Measurements from ENCODE around the gene CAGE1.
A peak's percentile ranks its signal among the peaks of the same experiment; 100 is the strongest.
"Not testable (repeated sequence)": the region's sequence is repeated elsewhere in the genome, so short reads cannot be mapped to it uniquely, and the experiment has no call there.

Gene CAGE1

DNA sequence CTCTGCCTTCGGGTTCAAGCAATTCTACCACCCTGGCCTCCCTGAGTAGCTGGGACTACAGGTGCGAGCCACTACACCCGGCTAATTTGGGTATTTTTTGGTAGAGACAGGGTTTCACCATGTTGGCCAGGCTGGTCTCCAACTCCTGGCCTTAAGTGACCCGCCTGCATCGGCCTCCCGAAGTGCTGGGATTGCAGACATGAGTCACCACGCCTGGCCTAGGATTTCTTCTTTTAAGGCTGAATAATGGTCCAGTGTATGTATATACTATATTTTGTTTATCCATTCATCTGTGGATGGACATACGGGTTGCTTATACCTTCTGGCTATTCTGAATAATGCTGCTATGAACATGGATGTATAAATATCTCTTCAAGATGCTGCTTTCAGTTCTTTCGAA, 17.2 kb upstream of the CAGE1 start:
- no peak for DNase-seq

DNA sequence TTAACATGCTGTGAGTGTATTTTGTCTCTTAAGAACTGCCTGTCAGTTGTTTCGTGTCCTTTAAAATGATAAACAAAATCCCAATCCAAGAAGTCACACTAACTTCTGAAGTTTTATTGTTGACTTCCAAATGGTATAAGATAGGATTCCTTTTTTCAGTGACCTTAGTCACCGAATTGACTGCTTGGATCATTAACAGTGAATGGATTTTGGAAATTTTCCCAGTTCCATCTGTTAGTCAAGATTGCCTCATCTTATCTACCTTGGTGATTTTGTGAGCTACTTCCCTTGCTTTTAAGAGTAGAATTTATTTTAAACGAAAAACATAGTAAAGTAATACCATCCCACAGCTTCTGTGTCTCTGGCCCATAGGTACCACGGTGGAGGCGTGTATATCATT, 15.0 kb upstream of the CAGE1 start:
- no peak for DNase-seq

DNA sequence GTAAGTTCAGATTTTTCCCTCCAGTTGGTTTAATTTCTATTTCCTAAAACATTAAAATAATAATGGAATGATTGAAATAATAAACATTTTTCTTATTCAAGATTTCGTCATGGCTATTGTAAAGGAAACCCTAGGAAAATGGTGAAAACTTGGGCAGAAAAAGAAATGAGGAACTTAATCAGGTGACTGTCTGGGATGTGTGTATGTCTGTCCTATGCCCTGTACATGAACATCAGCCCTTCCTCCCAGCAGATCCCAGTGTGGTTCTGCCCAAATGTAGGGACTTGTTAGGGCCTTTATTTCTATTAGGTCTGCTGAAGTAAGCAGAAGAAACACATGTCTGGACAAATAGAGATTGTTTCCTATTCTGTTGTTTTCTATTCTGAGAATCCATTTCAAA, 13.2 kb upstream of the CAGE1 start:
- DNase-seq = no peak

DNA sequence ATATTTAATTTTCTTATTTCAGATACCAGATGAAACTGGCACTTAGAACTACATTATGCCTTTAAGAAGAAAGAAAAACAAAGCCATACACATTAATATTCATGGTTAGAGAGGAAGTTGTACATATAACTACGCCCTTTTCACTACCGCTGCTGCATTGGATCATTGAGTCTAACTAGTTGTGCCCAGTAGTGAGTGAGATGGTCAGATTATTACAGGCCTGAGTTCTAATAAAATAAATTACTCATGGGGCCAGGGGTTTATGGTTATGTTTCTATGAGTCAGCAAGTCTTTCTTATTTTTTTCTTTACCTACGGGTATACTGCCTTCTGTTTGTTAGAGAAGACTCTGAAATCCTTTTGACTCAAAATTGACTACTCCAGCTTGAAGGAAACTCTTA, 11.5 kb upstream of the CAGE1 start:
- DNase-seq = no peak

DNA sequence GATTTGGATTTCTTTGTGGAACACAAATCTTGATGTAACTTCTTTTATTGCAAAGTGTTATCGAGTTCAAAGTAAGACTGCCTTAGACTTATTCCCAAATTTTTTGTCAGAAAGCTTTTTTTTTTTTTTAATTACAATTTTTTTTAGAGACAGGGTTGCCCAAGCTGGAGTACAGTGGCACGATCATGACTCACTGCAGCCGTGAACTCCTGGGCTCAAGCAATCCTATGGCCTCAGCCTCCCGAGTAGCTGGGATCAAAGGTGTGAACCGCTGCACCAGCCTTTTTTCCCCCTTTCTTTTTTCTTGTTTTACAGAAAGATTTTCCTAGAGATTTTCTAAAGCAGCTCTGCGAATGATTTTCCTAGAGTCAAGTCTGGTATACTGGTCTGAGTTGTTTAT, 2.9 kb upstream of the CAGE1 start:
- no peak for DNase-seq

DNA sequence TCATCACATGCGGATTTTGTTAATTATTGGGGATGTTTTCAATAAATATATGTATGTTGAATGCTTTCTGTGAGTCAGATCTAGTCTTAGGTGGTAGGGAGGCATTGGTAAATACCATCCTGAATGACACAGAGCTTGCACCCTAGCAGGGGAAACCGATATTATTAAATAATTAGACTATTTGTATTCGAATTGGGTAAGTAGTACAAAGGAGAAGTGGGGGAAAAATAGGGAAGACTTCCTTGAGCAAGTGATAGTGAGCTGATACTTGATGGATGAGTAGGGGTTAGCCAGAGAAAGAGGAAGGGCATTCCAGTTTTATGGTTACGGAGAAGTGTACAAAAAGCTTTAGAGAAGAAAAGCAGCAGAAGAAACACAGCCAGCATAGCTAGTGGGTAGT, 1.6 kb upstream of the CAGE1 start:
- no peak for DNase-seq

DNA sequence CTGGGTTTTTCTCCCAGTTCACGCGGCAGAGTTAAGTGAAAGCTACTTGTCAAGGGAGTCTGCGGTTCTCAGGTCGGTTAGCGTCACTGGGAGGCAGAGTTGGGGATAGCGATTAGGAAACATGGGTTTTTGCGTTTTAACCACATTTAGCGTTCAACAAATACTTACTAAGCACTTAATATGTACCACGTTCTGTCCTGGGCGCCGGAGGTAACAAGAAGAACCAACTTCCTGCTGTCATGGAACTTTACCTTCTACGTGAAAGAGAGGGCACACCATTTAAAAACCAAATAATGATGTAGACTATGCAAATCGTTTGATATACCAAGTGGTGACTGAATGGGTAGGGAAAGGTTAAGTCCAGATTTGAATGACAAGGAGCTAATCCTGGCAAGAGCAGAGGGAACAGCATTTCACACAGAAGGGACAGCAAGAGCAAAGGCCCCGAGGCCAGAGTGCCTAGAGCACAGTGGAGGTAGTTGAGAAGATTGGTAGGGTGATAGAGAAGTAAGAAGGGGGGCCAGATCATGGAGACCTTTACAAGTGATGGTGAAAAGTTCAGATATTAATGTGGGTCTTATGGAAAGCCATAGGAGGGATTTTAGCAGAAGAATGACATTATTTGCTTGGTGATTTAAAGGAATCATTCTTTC, 810 bp upstream of the CAGE1 start:
- DNase-seq = no peak

DNA sequence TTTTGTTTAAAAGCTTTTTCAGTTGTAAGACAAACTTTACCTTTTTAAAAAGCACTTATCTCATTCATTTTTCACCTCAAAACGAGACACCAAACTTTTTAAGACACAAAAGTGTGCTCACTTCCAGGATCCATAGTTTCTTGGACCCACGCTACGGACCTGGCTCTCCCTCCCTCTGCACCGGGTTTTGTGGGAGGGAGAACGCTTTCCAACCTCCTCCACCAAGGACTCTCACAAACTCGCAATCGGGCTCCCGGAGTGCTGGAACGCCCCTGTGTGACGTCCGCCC, 436 bp downstream of the CAGE1 start:
- no peak for DNase-seq

DNA sequence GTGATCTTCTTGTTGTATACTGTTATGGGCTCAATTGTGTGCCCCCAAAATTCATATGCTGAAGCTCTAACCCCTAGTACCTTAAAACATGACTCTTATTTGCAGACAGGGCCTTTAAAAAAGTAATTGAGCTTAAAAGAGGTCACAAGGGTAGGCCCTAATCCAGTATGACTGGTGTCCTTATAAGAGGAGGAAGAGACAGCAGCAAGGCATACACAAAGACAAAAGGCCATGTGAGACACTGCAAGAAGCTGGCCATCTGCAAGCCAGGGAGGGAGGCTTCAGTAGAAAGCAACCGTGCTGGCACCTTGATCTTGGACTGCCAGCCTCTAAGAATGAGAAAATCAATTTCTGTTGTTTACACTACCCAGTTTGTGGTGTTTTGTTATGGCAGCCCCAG, 8.4 kb downstream of the CAGE1 start:
- DNase-seq = no peak

DNA sequence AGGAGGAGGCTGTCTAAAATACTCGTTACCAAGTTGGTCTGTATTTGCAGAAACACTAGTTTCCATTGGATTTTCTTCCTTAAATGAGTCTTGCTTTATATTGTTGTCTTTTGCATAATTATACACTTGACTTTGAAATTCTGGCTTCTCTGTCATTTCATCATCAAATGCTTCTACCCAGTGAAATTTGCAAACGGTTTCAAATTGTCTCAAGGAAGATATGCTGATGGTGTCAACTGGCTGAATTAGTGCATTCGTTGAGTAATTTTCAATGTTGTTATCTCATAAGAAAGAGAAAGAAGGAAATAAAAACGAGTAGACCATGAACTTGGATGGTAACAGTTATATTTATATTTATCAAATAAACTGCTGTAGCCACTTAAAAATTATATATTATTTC, 10.8 kb downstream of the CAGE1 start:
- no peak for DNase-seq

DNA sequence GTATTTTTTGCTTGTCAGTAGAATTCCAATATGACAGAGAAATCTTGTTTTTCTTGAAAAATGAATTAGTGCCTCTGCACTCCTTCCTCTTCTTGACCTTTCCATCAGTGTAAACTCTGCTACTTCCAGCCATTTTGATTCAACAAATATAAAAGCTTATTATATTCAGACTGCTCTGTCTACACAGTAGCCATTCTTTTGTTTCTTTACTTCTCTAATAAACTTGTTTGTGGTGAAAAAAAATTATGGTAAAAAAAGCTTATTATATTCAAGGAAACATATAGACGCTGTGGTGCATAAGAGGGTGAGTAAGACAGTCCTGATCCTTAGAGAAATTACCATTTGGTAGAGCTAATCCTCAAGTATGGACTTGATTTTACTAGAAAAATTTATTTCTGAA, 11.6 kb downstream of the CAGE1 start:
- no peak for DNase-seq

DNA sequence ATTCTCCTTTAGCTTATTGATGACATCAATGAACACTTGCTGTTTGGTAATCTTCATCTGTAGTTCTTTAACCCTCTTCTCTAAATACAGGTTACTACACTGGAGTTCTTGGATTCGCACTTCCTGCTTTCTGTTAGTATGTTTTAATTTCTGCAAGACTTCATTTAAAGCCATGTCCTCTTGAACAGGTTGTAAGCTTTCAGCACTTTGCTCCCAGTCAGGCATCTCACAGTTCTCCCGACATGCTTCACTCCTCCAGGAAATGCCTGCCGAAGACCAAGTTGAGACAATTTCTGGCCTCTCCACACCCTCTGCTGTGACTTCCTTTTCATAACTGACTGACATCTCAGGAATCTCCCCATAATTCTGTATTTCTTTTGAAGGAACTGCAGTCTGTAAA, 15.8 kb downstream of the CAGE1 start:
- DNase-seq = no peak

DNA sequence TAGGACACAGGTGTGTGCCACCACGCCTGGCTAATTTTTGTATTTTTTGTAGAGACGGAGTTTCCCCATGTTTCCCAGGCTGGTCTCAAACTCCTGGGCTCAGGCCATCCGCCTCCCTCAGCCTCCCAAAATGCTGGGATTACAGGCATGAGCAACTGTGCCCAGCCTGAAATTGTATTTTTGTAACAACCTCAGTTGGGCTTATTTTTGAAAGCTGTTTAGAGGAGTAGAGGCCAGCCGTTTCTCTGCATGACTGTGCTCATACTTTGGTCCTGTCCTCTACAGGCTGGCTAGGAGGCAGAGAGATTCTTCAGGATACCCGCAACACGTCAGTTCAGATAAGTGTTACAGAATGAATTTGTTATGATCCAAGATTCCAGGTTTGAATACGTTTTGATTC, 22.1 kb downstream of the CAGE1 start:
- DNase-seq = no peak

DNA sequence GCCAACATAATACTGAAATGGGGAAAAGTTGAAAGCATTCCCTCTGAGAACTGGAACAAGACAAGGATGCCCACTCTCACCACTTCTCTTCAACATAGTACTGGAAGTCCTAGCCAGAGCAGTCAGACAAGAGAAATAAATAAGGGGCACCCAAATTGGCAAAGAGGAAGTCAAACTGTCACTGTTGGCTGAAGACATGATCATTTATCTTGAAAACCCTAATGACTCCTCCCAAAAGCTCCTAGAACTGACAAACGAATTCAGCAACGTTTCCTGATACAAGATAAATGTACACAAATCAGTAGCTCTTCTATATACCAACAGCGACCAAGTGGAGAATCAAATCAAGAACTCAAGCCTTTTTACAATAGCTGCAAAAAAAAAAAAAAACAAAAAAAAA, 37.6 kb downstream of the CAGE1 start:
- not testable (repeated sequence) for DNase-seq

DNA sequence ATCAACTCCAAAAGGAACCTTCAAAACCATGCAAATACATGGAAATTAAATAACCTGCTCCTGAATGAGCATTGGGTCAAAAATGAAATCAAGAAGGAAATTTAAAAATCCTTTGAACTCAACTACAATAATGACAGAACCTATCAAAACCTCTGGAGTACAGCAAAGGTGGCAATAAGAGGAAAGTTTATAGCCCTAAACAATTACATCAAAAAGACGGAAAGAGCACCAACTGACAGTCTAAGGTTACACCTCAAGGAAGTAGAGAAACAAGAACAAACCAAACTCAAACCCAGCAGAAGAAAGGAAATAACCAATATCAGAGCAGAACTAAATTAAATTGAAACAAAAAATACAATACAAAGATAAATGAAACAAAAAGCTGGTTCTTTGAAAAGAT, 39.0 kb downstream of the CAGE1 start:
- DNase-seq = not testable (repeated sequence)

DNA sequence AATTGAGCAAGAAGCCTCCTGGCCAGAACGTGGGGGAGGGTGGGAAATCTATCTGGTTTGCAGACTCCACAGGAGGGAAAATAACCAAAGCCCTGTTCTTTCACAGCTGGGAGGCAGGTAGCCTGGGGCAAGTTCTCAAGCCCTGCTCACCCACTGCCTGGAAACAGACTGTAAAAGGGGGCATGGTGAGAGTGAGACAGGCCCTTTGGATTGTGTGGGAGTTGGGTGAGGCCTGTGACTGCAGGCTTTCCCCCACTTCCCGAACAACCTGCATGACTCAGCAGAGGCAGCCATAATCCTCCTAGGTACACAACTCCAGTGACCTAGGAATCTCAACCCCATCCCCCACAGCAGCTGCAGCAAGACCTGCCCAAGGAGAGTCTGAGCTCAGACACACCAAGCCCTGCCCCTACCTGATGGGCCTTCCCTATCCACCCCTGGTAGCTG, 42.0 kb downstream of the CAGE1 start:
- not testable (repeated sequence) for DNase-seq

DNA sequence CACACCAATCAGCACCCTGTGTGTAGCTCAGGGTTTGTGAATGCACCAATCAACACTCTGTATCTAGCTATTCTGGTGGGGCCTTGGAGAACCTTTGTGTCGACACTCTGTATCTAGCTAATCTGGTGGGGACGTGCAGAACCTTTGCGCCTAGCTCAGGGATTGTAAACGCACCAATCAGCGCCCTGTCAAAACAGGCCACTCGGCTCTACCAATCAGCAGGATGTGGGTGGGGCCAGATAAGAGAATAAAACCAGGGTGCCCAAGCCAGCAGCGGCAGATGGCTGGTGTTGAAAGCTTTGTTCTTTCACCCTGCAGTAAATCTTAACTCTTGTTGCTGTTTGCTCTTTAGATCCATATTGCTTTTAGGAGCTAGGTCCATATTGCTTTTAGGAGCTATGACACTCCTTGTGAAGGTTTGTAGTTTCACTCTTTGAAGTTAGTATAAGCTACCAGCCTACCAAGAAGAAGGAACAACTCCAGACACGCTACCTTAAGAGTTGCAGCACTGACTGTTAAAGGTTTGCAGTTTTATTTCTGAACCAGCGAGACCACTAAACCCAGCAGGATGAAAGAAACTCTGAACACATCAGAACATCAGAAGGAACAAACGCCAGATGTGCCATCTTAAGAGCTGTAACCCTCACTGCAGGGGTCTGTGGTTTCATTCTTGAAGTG, 44.6 kb downstream of the CAGE1 start:
- DNase-seq = peak in 1 of 2 donors; percentile 13

DNA sequence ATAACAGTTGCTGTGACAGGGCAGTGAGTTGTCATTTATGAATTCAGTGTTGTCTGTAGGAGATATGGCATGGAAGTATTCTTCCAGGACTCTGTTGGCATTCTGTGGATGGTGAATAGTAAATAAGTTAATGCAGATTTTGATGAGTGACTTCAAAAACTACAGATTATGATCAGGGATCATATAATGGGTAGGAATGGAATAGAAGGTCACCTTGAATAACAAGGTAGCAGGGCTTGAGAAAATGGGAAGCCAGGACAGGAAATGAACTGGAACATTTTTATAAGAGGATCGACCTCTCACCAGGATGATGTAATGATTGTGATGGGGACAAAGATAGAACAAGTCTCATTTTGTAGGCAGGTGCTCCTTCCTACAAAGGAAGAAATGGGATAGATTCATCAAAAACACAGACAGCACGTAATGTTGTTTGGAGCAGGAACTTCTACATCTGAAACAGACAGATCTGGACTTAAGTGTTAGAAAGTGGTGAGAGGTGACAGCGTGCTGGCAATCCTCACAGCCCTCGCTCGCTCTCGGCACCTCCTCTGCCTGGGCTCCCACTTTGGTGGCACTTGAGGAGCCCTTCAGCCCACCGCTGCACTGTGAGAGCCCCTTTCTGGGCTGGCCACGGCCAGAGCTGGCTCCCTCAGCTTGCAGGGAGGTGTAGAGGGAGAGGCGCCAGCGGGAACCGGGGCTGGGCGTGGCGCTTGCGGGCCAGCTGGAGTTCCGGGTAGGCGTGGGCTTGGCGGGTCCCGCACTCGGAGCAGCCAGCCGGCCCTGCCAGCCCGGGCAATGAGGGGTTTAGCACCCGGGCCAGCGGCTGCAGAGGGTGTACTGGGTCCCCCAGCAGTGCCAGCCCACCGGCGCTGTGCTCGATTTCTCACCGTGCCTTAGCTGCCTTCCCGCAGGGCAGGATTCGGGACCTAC, 45.7 kb downstream of the CAGE1 start:
- no peak for DNase-seq

DNA sequence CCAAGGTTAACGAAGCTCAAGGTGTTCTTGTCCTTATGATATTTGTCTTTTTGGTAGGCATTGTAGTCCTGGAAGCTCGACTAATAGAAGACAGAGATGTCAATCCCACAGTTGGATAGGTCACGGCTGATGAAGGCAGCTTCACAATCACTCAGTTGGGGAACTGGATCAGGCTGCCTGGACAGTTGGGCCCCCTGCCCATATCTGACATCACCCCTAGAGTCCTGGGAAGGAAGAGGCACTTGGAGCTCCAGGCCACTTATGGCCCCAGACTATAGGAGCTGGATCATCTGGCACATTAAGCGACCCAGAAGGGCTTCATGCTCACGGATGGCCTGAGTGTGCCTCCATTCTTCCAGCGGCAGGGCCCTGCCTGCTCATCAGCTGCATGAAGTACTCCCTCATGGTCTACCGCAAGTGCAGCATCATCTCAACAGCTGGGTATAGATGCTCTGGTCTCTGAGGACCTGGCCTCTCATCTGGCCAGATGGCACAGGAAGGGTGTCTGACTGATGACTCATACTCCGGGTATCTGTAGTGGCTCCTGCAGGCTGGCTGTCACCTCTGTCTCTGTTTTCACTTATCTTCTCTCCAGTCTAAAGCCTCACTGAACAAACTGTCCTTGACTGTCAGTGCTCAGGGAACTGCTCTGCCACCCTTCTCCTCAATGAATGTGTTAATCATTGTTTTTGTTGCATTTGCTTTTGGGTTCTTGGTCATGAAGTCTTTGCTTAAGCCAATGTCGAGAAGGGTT, 47.4 kb downstream of the CAGE1 start:
- DNase-seq = no peak

DNA sequence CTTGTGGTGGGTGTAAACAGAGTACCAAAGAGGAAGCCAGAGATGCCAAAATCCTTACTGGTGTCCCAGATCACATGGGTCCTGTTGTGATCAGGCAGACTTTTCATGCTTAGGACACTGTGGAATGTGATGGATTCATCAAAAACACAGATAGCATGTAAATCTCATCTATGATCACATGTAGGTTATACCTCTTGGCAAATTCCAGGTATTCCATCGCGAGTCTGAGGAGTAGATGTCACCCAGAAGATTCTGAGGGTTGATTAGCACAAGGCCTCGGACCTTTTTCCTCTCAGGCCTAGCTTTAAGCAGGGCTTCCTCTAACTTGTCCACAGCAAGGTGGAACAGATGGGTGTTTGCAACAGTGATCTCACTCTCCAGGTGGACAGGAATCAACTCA, 48.3 kb downstream of the CAGE1 start:
- no peak for DNase-seq

DNA sequence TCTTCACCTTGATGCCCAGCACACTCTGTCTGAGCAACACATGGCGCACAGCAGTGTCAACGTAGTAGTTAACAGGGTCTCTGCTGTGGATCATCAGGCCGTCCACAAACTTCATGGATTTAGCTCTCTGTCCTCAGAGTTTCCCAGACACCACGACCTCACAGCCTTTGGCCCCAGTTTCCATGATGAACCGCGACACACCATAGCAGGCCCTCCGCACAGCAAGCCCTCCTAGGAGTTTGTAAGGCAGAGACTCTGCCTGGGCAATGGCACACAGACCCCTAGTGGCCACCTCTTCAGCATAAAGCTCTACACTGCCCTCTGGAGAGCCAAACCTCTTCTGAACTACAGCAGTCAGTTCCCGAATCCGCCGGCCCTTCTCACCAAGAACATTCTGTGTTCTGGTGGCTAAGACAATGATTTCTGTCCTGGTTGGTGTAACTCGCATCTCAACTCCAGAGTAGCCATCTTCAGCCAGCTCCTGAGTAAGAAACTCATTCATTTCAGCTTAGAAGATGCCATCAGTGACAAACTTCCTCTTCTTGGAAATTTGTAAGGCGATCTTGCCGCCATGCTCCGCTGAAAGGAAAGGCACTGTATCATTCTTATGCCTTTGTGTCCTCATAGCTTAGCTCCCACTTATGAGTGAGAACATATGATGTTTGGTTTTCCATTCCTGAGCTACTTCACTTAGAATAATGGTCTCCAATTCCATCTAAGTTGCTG, 50.4 kb downstream of the CAGE1 start:
- DNase-seq = peak; percentile 22 to 24

DNA sequence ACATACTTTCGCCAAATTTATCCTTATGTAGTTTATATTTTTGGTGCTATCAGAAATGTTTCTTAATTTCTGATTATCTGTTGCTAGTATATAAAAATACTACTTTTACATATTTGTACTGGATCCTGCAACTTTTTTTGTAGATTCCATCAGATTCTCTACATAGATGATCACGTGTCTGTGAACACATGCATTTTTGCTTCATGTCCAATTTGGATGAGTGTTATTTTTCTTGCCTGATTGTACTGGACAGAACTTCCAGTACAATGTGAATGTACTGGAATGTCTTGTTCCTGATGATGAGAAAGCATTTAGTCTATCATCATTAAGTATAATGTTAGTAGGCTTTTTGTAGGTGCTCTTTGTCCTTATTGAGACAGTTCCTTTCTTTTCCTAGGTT, 51.5 kb downstream of the CAGE1 start:
- DNase-seq = no peak

DNA sequence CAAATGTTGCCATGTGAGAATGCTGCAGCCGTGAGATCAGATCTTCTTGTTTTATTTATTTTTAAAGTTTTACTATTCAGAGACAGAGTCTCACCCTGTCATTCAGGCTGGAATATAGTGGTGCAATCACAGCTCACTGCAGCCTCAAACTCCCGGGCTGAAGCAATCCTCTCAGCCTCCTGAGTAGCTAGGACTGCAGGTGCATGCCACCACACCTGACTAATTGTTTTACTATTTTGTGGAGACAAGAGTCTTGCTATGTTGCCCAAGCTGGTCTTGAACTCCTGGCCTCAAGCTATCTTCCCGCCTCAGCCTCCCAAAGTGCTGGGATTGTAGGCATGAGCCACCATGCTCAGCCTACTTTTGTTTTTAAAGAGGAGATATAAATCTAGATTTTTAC, 54.0 kb downstream of the CAGE1 start:
- DNase-seq = no peak
